CD4-positive, alpha-beta memory T cell (primary cell): ENCODE data around the gene PTPRG. TPM values are rescaled to one million over a fixed set of nuclear protein-coding genes. Genes with fewer than 3 reads are reported as not detected.

ENCODE experiments used
- CTCF ChIA-PET: fragments of 350-600 bp; sonication (Branson Sonifier 250); formaldehyde crosslinking; loops from one replicate; lab custom pipeline; 2021; ENCODE audit warnings: inconsistent platforms; ENCODE audit not compliant: partially characterized antibody; lab: Charles Lee
- POLR2A ChIA-PET: fragments of 350-600 bp; sonication (Branson Sonifier 250); formaldehyde crosslinking; loops from one replicate; lab custom pipeline; 2021; ENCODE audit not compliant: partially characterized antibody; lab: Charles Lee
- DNase-seq, 5 donors: peaks; one replicate each; pipeline versions ENCODE4 v3.0.0 to v3.0.0-alpha.2; 2020 to 2022; ENCODE audit warnings: mixed read lengths in 1 of 5
- H3K27ac ChIP-seq: one replicate; pipeline ENCODE4 v1.7.0; 2013; ENCODE audit warnings: low read depth, low read length
- H3K27me3 ChIP-seq: 2 replicates; pipeline ENCODE4 v1.7.0; 2013; ENCODE audit warnings: mild to moderate bottlenecking, low read length, moderate library complexity; ENCODE audit not compliant: insufficient read depth
- H3K36me3 ChIP-seq: 2 replicates; pipeline ENCODE4 v1.7.0; 2013; ENCODE audit warnings: mild to moderate bottlenecking, low read length, moderate library complexity; ENCODE audit not compliant: insufficient read depth
- H3K4me1 ChIP-seq: 2 replicates; pipeline ENCODE4 v1.7.0; 2013; ENCODE audit warnings: mild to moderate bottlenecking, low read length, moderate library complexity; ENCODE audit not compliant: insufficient read depth
- H3K4me3 ChIP-seq, 2 donors: one replicate each; pipeline ENCODE4 v1.7.0; 2013; ENCODE audit warnings: low read length in 2 of 2, mild to moderate bottlenecking in 1 of 2
- H3K9me3 ChIP-seq, 2 donors: one replicate each; pipeline ENCODE4 v1.7.0; 2013; ENCODE audit warnings: low read length in 2 of 2, control low read depth in 1 of 2; ENCODE audit not compliant: control insufficient read depth in 1 of 2
- H3K27ac Mint-ChIP-seq, 7 donors: one replicate each; pipeline ENCODE4 v1.8.0; 2020 to 2021; ENCODE audit warnings: mixed read lengths in 7 of 7, mild to moderate bottlenecking in 6 of 7, inconsistent platforms in 3 of 7, moderate library complexity in 3 of 7
- H3K27me3 Mint-ChIP-seq, 2 donors: one replicate each; pipeline ENCODE4 v1.8.0; 2020 to 2021; ENCODE audit warnings: mixed read lengths in 2 of 2
- H3K36me3 Mint-ChIP-seq, 2 donors: one replicate each; pipeline ENCODE4 v1.8.0; 2020 to 2021; ENCODE audit warnings: mixed read lengths in 2 of 2, inconsistent platforms in 1 of 2, mild to moderate bottlenecking in 1 of 2
- H3K4me1 Mint-ChIP-seq, 4 donors: one replicate each; pipeline ENCODE4 v1.8.0; 2020 to 2021; ENCODE audit warnings: mixed read lengths in 4 of 4, mild to moderate bottlenecking in 1 of 4
- H3K4me3 Mint-ChIP-seq, 8 donors: one replicate each; pipeline ENCODE4 v1.8.0; 2020 to 2021; ENCODE audit warnings: mixed read lengths in 8 of 8, mild to moderate bottlenecking in 7 of 8, moderate library complexity in 6 of 8, inconsistent platforms in 3 of 8
- H3K9me3 Mint-ChIP-seq, 8 donors: one replicate each; pipeline ENCODE4 v1.8.0; 2020 to 2021; ENCODE audit warnings: mixed read lengths in 8 of 8, mild to moderate bottlenecking in 5 of 8, inconsistent platforms in 3 of 8, moderate library complexity in 1 of 8
- intact Hi-C: fragments of 100-400 bp; cut with micrococcal nuclease; formaldehyde crosslinking; loops from one replicate; pipeline ENCODE4 v1.15.1; 2023
- polyA plus RNA-seq, 2 donors: library from polyadenylated mRNA; unstranded; fragments of 300-500 nt; fragmentation: Illumina TruSeq; gene quantifications; one replicate each; pipeline ENCODE4 v1.2.3, GENCODE V29; 2021
- total RNA-seq, 2 experiments: library from RNA; stranded (reverse); gene quantifications; one replicate each; pipeline ENCODE4 v1.2.3, GENCODE V29; 2021

Gene PTPRG
- total and polyA plus RNA-seq, 4 experiments from 2014 or later = not detected

- Mint-ChIP-seq H3K36me3 (no peaks in the 10 kb centered on the region), H3K4me3 (no peak overlapping the region), H3K4me1 (peaks cover 5 to 8% (median 6%) of the 10 kb centered on the region in 4 donors), H3K9me3 (no peaks in the 10 kb centered on the region), H3K27me3 (peaks cover 0 to 3% of the 10 kb centered on the region in 2 donors), H3K27ac (no peak overlapping the region)
- H3K4me3 ChIP-seq = no peak overlapping the region
- CTCF ChIA-PET = interaction anchor here (1.0 to 3.9 kb wide), 3 partner anchors 11 to 15 kb away, joined by 3 to 50 read pairs (median 27); no protein-coding TSS in a partner anchor
- no peak overlapping the region for H3K27ac ChIP-seq
- no peaks in the 10 kb centered on the region for H3K36me3 ChIP-seq
- no peak for DNase-seq
- H3K27me3 ChIP-seq = no peaks in the 10 kb centered on the region
- POLR2A ChIA-PET = no interaction called here
- H3K4me1 ChIP-seq = peaks cover 4% of the 10 kb centered on the region
- intact Hi-C loops = no loop called here
- no peaks in the 10 kb centered on the region for H3K9me3 ChIP-seq
These were observed 625.7 kb downstream of the PTPRG start for GRCh38 chr3:62187022-62187431.

- Mint-ChIP-seq H3K4me3 (peak overlapping the region in 6 of 8 donors; percentile 22 to 70 (median 58)), H3K9me3 (no peaks in the 10 kb centered on the region), H3K27me3 (peaks cover 0 to 3% of the 10 kb centered on the region in 2 donors), H3K27ac (peak overlapping the region in 3 of 7 donors; percentile 14 to 32 (median 18)), H3K36me3 (no peaks in the 10 kb centered on the region), H3K4me1 (peaks cover 5 to 8% (median 6%) of the 10 kb centered on the region in 4 donors)
- Histone ChIP-seq H3K4me1 (peaks cover 4% of the 10 kb centered on the region), H3K27me3 (no peaks in the 10 kb centered on the region), H3K27ac (no peak overlapping the region), H3K36me3 (no peaks in the 10 kb centered on the region), H3K9me3 (no peaks in the 10 kb centered on the region), H3K4me3 (no peak overlapping the region)
- DNase-seq = peak in 4 of 5 donors; percentile 41 to 49 (median 44)
- intact Hi-C loops = no loop called here
- CTCF ChIA-PET = interaction anchor here (0.6 to 3.9 kb wide), 11 partner anchors 9 to 1644 kb away, joined by 3 to 50 read pairs (median 3); no protein-coding TSS in a partner anchor
- POLR2A ChIA-PET = no interaction called here
These were observed 627.5 kb downstream of the PTPRG start for GRCh38 chr3:62188681-62189375.

GRCh38 chr3:62189376-62189698, 628.0 kb downstream of the PTPRG start:
- Histone ChIP-seq H3K4me1 (peaks cover 4% of the 10 kb centered on the region), H3K36me3 (no peaks in the 10 kb centered on the region), H3K4me3 (no peak overlapping the region), H3K27me3 (no peaks in the 10 kb centered on the region), H3K9me3 (no peaks in the 10 kb centered on the region), H3K27ac (no peak overlapping the region)
- H3K4me3 Mint-ChIP-seq = no peak overlapping the region
- ChIA-PET CTCF (interaction anchor here (1.0 to 3.9 kb wide), 6 partner anchors 11 to 59 kb away, joined by 3 to 50 read pairs (median 4); no protein-coding TSS in a partner anchor), POLR2A (no interaction called here)
- no peaks in the 10 kb centered on the region for H3K36me3 Mint-ChIP-seq
- DNase-seq = no peak
- H3K27me3 Mint-ChIP-seq = peaks cover 0 to 3% of the 10 kb centered on the region in 2 donors
- H3K27ac Mint-ChIP-seq = no peak overlapping the region
- H3K4me1 Mint-ChIP-seq = peaks cover 5 to 8% (median 6%) of the 10 kb centered on the region in 4 donors
- intact Hi-C loops = no loop called here
- H3K9me3 Mint-ChIP-seq = no peaks in the 10 kb centered on the region

- CTCF ChIA-PET = no interaction called here
These were observed 631.5 kb downstream of the PTPRG start for GRCh38 chr3:62192891-62193290.

GRCh38 chr3:62193586-62194345, 632.4 kb downstream of the PTPRG start:
- CTCF ChIA-PET = interaction anchor here (1.3 kb wide), 1 partner anchor 10 kb away, joined by 3 read pairs; no protein-coding TSS in a partner anchor
- POLR2A ChIA-PET = no interaction called here
- Histone ChIP-seq H3K36me3 (no peaks in the 10 kb centered on the region), H3K27me3 (no peaks in the 10 kb centered on the region), H3K9me3 (no peaks in the 10 kb centered on the region), H3K27ac (no peak overlapping the region), H3K4me1 (peaks cover 2% of the 10 kb centered on the region), H3K4me3 (no peak overlapping the region)
- Mint-ChIP-seq H3K4me1 (peaks cover 2 to 4% (median 3%) of the 10 kb centered on the region in 4 donors), H3K27ac (no peak overlapping the region), H3K27me3 (no peaks in the 10 kb centered on the region), H3K4me3 (no peak overlapping the region), H3K9me3 (no peaks in the 10 kb centered on the region), H3K36me3 (no peaks in the 10 kb centered on the region)
- DNase-seq = no peak
- intact Hi-C loops = no loop called here

More at GRCh38 chr3:62192891-62193290, 631.5 kb downstream of the PTPRG start:
- H3K4me1 ChIP-seq = peaks cover 4% of the 10 kb centered on the region
- Mint-ChIP-seq H3K4me3 (no peak overlapping the region), H3K9me3 (no peaks in the 10 kb centered on the region), H3K27me3 (no peaks in the 10 kb centered on the region), H3K4me1 (peaks cover 5 to 8% (median 6%) of the 10 kb centered on the region in 4 donors), H3K27ac (no peak overlapping the region), H3K36me3 (no peaks in the 10 kb centered on the region)
- no peaks in the 10 kb centered on the region for H3K36me3 ChIP-seq
- H3K4me3 ChIP-seq = no peak overlapping the region
- intact Hi-C loops = no loop called here
- DNase-seq = no peak
- no peak overlapping the region for H3K27ac ChIP-seq
- H3K9me3 ChIP-seq = no peaks in the 10 kb centered on the region
- no peaks in the 10 kb centered on the region for H3K27me3 ChIP-seq
- POLR2A ChIA-PET = no interaction called here

GRCh38 chr3:62197350-62198012, 636.1 kb downstream of the PTPRG start:
- Mint-ChIP-seq H3K4me3 (no peak overlapping the region), H3K4me1 (no peaks in the 10 kb centered on the region), H3K36me3 (no peaks in the 10 kb centered on the region), H3K27me3 (peaks cover 0 to 2% of the 10 kb centered on the region in 2 donors), H3K9me3 (no peaks in the 10 kb centered on the region), H3K27ac (no peak overlapping the region)
- Histone ChIP-seq H3K27me3 (no peaks in the 10 kb centered on the region), H3K27ac (no peak overlapping the region), H3K36me3 (no peaks in the 10 kb centered on the region), H3K4me1 (no peaks in the 10 kb centered on the region), H3K9me3 (no peaks in the 10 kb centered on the region), H3K4me3 (no peak overlapping the region)
- POLR2A ChIA-PET = no interaction called here
- DNase-seq = no peak
- CTCF ChIA-PET = interaction anchor here (1.5 to 6.6 kb wide), 2 partner anchors 9 kb away, joined by 3 to 50 read pairs; no protein-coding TSS in a partner anchor
- intact Hi-C loops = no loop called here

GRCh38 chr3:62199126-62199525, 637.8 kb downstream of the PTPRG start:
- intact Hi-C loops = no loop called here
- no peak overlapping the region for H3K27ac ChIP-seq
- ChIA-PET POLR2A (no interaction called here), CTCF (interaction anchor here (0.6 to 6.6 kb wide), 4 partner anchors 8 to 1620 kb away, joined by 3 to 50 read pairs (median 4); partner anchors contain the start of gene C3orf49)
- Mint-ChIP-seq H3K4me1 (no peaks in the 10 kb centered on the region), H3K36me3 (no peaks in the 10 kb centered on the region), H3K9me3 (no peaks in the 10 kb centered on the region), H3K4me3 (no peak overlapping the region), H3K27ac (no peak overlapping the region), H3K27me3 (peaks cover 0 to 2% of the 10 kb centered on the region in 2 donors)
- DNase-seq = no peak
- H3K27me3 ChIP-seq = no peaks in the 10 kb centered on the region
- no peaks in the 10 kb centered on the region for H3K9me3 ChIP-seq
- no peaks in the 10 kb centered on the region for H3K4me1 ChIP-seq
- no peaks in the 10 kb centered on the region for H3K36me3 ChIP-seq
- no peak overlapping the region for H3K4me3 ChIP-seq
